ENCODE results near the gene EMCN. TPM values are rescaled to one million over a fixed set of nuclear protein-coding genes. Genes with fewer than 3 reads are reported as not detected.

Gene EMCN
- total RNA-seq, 1 experiment from 2014 or later, result not detected

GRCh38 chr4:100431416-100431815 lies 86.4 kb downstream of the EMCN start:
- no CpG with 5 or more reads among the region's 1 CpG for WGBS (ENCODE audit: extremely low coverage, insufficient read length, low lambda C conversion rate)
- Histone ChIP-seq H2BK15ac (ENCODE audit: low read depth, low read length) (no peak overlapping the region), H2AFZ (ENCODE audit: low read length) (no peak overlapping the region), H4K8ac (replicated peaks; ENCODE audit: insufficient read length, low read depth, low read length) (no peak overlapping the region), H4K91ac (ENCODE audit: insufficient read length, low read depth, low read length) (no peak overlapping the region), H3T11ph (ENCODE audit: low read length) (no peak overlapping the region), H3K79me1 (ENCODE audit: insufficient read depth, low read depth, low read length, poor library complexity, severe bottlenecking) (no peaks in the 10 kb centered on the region), H3K4ac (ENCODE audit: low read depth, low read length) (no peak overlapping the region), H2BK120ac (ENCODE audit: low read depth, low read length, poor library complexity, severe bottlenecking) (no peak overlapping the region), H3K79me2 (ENCODE audit: insufficient read depth, low read length) (no peaks in the 10 kb centered on the region), H3K18ac (ENCODE audit: insufficient read length, low read depth, low read length) (no peak overlapping the region), H2BK5ac (ENCODE audit: insufficient read length, low read length) (no peak overlapping the region), H2BK20ac (ENCODE audit: low read depth, low read length, poor library complexity, severe bottlenecking) (no peak overlapping the region), H3K9ac (ENCODE audit: extremely low read depth, insufficient read length, low read length) (no peak overlapping the region), H3K4me1 (ENCODE audit: insufficient read depth, low read length) (no peaks in the 10 kb centered on the region), H4K20me1 (ENCODE audit: control insufficient read depth, insufficient read depth, insufficient read length) (no peaks in the 10 kb centered on the region), H3K9me3 (ENCODE audit: control insufficient read depth, low read depth, low read length) (no peaks in the 10 kb centered on the region), H2AK5ac (ENCODE audit: insufficient read length, low read length) (no peak overlapping the region), H4K5ac (ENCODE audit: insufficient read length, low read depth, low read length) (no peak overlapping the region), H3K14ac (ENCODE audit: insufficient read depth, low read length) (no peak overlapping the region), H3K27me3 (ENCODE audit: insufficient read depth, low read length) (no peaks in the 10 kb centered on the region), H3K23ac (ENCODE audit: insufficient read length, low read depth, low read length) (no peak overlapping the region), H3K27ac (ENCODE audit: insufficient read length, low read depth, low read length) (no peak overlapping the region), H3K23me2 (ENCODE audit: insufficient read length, low read depth, low read length, poor library complexity, severe bottlenecking) (no peaks in the 10 kb centered on the region), H3K56ac (ENCODE audit: insufficient read length, low read depth, low read length) (no peak overlapping the region), H3K4me2 (ENCODE audit: insufficient read depth, insufficient read length, low read length) (no peak overlapping the region), H2BK12ac (ENCODE audit: insufficient read length, low read depth, low read length) (no peak overlapping the region)
- DNase-seq, result no peak
- H3K4me3 Mint-ChIP-seq, result no peak overlapping the region
- H3K9me3 Mint-ChIP-seq, result peaks cover 0 to 4% of the 10 kb centered on the region in 2 experiments; a peak in 1 of 5 replicates
- H3K4me1 Mint-ChIP-seq, result peaks cover 0 to 3% of the 10 kb centered on the region in 2 experiments; a peak in 1 of 4 replicates
- TF ChIP-seq CTCF (conservative IDR thresholded peaks at IDR 0.05), result no peak
- no peak overlapping the region for H3K27ac Mint-ChIP-seq
- no peaks in the 10 kb centered on the region for H3K36me3 Mint-ChIP-seq (ENCODE audit: insufficient read depth in 1 of 3, low read depth in 3 of 3)
- H3K27me3 Mint-ChIP-seq (ENCODE audit: low read depth), result no peaks in the 10 kb centered on the region

Measured in H9 (cell line).